ENCODE data around the gene DYNLL2.

The DYNLL2 gene

DNA sequence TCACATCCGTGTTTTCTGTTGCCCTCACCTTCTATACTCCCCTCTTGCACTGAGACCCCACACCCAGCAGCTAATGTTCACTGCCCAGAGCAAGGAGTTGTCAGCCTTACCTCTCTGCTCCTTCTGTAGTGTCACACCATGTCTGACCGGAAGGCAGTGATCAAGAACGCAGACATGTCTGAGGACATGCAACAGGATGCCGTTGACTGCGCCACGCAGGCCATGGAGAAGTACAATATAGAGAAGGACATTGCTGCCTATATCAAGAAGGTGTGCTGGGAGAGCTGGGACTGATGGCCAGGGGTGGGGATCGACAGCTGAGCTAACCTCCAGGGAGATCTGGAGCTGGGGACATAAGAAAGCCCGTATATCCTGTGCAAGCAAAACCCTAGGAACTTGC is 3.7 kb downstream of the DYNLL2 start:
- TF ChIP-seq, protein P1, sequence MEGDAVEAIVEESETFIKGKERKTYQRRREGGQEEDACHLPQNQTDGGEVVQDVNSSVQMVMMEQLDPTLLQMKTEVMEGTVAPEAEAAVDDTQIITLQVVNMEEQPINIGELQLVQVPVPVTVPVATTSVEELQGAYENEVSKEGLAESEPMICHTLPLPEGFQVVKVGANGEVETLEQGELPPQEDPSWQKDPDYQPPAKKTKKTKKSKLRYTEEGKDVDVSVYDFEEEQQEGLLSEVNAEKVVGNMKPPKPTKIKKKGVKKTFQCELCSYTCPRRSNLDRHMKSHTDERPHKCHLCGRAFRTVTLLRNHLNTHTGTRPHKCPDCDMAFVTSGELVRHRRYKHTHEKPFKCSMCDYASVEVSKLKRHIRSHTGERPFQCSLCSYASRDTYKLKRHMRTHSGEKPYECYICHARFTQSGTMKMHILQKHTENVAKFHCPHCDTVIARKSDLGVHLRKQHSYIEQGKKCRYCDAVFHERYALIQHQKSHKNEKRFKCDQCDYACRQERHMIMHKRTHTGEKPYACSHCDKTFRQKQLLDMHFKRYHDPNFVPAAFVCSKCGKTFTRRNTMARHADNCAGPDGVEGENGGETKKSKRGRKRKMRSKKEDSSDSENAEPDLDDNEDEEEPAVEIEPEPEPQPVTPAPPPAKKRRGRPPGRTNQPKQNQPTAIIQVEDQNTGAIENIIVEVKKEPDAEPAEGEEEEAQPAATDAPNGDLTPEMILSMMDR (IDR thresholded peaks at IDR 0.05; ENCODE audit: borderline replicate concordance, insufficient read depth, low read depth, low read length): no peak
- no peak overlapping the region for H3K4me3 ChIP-seq (ENCODE audit: low read depth, low read length)

DNA sequence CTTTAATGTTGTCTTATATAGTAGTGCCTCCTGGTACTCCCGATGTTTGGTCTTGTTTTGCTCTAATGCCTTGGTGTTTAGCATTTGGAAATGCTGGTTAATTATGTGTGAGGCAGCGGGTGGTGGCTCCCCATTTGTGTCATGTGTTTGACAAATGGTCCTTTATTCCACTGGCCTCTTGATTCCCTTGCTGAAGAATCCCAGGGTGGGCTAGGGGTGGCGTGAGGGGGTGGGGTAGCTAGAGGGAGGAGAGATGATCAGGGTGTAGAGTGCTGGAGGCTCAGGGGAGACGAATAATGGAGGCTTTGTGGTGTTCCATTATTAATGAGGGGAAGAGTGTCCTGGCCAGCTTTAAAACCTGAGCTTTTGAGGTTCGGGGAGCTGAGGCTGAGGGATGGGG is 5.4 kb downstream of the DYNLL2 start:
- TF ChIP-seq, protein P1 (IDR thresholded peaks at IDR 0.05; ENCODE audit: borderline replicate concordance, insufficient read depth, low read depth, low read length): no peak
- no peak overlapping the region for H3K4me3 ChIP-seq (ENCODE audit: low read depth, low read length)

DNA sequence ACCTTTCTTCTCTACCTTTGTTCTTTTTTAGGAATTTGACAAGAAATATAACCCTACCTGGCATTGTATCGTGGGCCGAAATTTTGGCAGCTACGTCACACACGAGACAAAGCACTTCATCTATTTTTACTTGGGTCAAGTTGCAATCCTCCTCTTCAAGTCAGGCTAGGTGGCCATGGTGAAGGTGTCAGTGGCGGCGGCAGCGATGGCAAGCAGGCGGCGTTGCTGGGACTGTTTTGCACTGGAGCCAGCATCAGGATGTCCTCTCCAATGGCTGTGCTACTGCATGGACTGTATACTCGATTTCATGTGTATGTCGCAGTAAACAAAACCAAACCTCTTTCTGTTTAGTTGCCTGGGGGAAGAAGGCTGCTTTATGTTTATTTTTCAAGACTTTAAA is 5.9 kb downstream of the DYNLL2 start:
- TF ChIP-seq, protein P1 (IDR thresholded peaks at IDR 0.05; ENCODE audit: borderline replicate concordance, insufficient read depth, low read depth, low read length): no peak
- no peak overlapping the region for H3K4me3 ChIP-seq (ENCODE audit: low read depth, low read length)

DNA sequence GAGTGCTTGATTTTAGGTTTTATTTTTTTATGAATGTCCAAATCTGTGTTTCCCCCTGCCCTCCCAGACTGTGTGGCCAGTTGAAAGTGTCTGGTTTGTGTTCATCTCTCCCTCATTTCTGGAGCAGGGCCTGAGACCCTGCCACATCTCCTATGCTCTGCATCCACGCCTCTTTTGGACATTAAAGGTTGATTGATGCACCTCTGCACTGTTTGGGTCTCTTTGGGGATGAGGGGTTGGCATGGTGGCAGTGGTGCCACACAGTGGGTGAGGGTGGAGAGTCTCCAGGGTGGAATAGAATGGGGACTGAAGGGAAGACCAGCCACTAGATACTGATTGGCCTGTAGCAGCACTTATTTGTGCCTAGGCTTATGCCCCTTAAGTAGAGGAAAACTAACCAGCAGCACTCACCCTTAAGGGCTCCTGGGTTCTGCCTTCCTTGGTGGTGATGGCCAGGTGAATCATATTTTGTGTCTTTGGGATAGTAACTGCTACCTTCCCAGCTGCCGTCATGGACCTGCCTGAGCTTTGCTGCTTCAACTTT is 7.9 kb downstream of the DYNLL2 start:
- no peak overlapping the region for H3K4me3 ChIP-seq (ENCODE audit: low read depth, low read length)
- TF ChIP-seq, protein P1 (IDR thresholded peaks at IDR 0.05; ENCODE audit: borderline replicate concordance, insufficient read depth, low read depth, low read length): no peak

DNA sequence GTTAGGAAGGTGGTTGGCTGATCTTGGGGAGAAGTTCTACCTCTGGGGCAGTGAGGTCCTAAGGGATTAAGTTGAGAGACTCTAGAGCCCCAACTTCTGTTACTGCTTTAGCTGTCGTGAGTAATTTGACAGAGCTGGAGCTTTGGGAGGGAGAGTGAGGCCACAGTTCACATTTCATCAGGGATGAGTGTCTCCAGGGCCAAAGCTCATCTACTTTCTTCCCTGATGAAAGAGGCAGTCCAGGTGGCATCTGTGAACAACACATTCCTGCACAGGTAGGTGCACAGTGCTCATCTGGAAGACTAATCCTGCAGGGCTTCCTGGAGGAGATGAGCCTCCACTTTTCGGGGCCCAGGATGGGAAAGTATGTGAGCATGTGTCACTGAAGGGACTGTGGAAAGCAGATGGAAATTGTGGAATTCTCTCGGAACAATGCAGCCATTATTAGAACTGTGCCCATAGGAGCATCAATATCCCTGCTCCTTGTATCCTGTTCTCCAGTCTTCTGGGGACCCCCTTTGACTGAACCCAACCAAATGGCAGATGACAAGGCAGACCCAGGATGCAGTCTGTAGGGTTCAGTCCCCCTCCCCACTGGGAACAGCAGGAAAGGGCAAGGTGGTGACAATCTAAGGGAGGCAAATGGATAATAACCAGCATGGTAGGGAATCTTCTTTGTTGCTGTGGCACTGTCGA is 9.0 kb downstream of the DYNLL2 start:
- TF ChIP-seq, protein P1 (IDR thresholded peaks at IDR 0.05; ENCODE audit: borderline replicate concordance, insufficient read depth, low read depth, low read length): no peak

DNA sequence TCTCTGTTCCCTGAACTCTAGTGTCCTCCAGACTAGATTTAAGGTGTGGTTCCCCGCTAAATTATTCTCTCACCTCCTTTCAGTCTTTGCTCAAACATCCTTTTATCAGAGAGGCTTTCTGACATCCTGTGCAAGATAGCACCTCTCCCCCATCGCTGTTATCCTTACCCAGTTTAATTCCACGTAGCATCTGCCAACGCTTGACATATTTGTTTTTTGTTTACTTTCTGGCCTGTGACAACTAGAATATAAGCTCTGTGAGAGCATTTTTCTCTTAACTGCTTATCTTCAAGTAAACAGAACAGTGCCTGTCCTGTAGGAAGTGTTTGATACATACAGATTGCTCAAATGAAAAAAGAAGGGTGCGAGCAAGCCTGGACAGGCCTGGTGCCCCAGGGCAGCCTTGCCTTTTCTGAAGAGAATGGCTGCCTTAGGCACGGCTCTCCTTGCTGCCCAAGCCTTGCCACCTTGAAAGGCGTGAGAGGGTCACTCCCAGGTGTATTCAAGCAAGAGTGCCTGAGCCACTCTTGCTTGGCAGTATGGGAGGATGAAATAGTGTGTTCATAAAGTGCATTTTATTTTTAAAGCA is 9.7 kb downstream of the DYNLL2 start:
- TF ChIP-seq, protein P1 (IDR thresholded peaks at IDR 0.05; ENCODE audit: borderline replicate concordance, insufficient read depth, low read depth, low read length): no peak
- H3K4me3 ChIP-seq (ENCODE audit: low read depth, low read length): no peak overlapping the region

More for the DNA sequence above, 9.0 kb downstream of the DYNLL2 start:
- H3K4me3 ChIP-seq (ENCODE audit: low read depth, low read length): no peak overlapping the region

DNA sequence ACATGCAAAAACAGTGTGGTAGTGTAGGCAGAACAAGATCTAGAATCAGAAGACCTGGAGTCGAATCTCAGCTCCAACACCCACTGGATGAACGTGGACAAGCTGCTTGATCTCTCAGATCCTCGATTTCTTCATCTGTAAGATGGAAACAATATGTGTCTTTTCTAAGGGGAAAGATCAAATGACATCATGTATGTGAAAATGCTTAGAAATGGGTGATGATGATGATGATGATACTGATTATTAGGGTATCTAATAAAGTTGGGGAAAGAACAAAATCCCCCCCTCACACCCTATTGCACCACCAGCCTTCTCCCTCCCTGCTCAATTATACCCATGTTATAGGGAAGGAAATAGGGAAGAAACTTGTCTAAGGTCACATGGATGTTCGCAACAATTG is 10.9 kb downstream of the DYNLL2 start:
- TF ChIP-seq, protein P1 (IDR thresholded peaks at IDR 0.05; ENCODE audit: borderline replicate concordance, insufficient read depth, low read depth, low read length): no peak
- H3K4me3 ChIP-seq (ENCODE audit: low read depth, low read length): no peak overlapping the region
